Liver (tissue), 9 donors: ENCODE measurements around the gene PLCL1. TPM values are rescaled to one million over a fixed set of nuclear protein-coding genes. Genes with fewer than 3 reads are reported as not detected.

Experiments used
- DNase-seq: peaks from one replicate; pipeline ENCODE4 v3.0.0-alpha.2; 2017; ENCODE audit warnings: low spot score
- H3K27ac ChIP-seq, 2 donors: one replicate each; pipeline ENCODE4 v1.7.0; 2013; ENCODE audit warnings: inconsistent platforms in 2 of 2, low read length in 2 of 2, control low read depth in 1 of 2, low read depth in 1 of 2, mild to moderate bottlenecking in 1 of 2
- H3K27me3 ChIP-seq, 4 donors: one replicate each; pipeline versions ENCODE4 v1.6.1 to v1.7.0; 2013; ENCODE audit warnings: low read length in 3 of 4, inconsistent platforms in 1 of 4, mild to moderate bottlenecking in 1 of 4, moderate library complexity in 1 of 4; ENCODE audit not compliant: control insufficient read depth in 4 of 4, insufficient read depth in 4 of 4
- H3K36me3 ChIP-seq, 4 donors: one replicate each; pipeline versions ENCODE4 v1.6.1 to v1.7.0; 2013; ENCODE audit warnings: low read length in 3 of 4, mild to moderate bottlenecking in 3 of 4, low read depth in 1 of 4, moderate library complexity in 1 of 4; ENCODE audit not compliant: control insufficient read depth in 4 of 4, insufficient read depth in 3 of 4
- H3K4me1 ChIP-seq, 4 donors: one replicate each; pipeline versions ENCODE4 v1.6.1 to v1.7.0; 2013; ENCODE audit warnings: low read length in 3 of 4, mild to moderate bottlenecking in 3 of 4, moderate library complexity in 1 of 4; ENCODE audit not compliant: control insufficient read depth in 4 of 4, insufficient read depth in 4 of 4
- H3K4me3 ChIP-seq, 3 donors: one replicate each; pipeline versions ENCODE4 v1.6.1 to v1.7.0; 2013; ENCODE audit warnings: low read length in 3 of 3, control low read depth in 1 of 3, low read depth in 1 of 3, mild to moderate bottlenecking in 1 of 3
- H3K9ac ChIP-seq, 2 donors: one replicate each; pipeline ENCODE4 v1.7.0; 2013; ENCODE audit warnings: low read length in 2 of 2, mild to moderate bottlenecking in 2 of 2, moderate library complexity in 2 of 2, control low read depth in 1 of 2, low read depth in 1 of 2
- H3K9me3 ChIP-seq, 4 donors: one replicate each; pipeline versions ENCODE4 v1.6.1 to v1.7.0; 2013; ENCODE audit warnings: low read length in 3 of 4; ENCODE audit not compliant: control insufficient read depth in 4 of 4
- EGR1 ChIP-seq, 2 donors: IDR thresholded peaks; 2 replicates each; pipeline ENCODE4 v1.6.1; 2016 to 2018; ENCODE audit warnings: antibody characterized with exemption in 2 of 2, low read depth in 2 of 2
- FOXA1 ChIP-seq: IDR thresholded peaks from 2 replicates; pipeline ENCODE4 v1.6.1; 2016; ENCODE audit warnings: antibody characterized with exemption
- FOXA2 ChIP-seq: IDR thresholded peaks from 2 replicates; pipeline ENCODE4 v1.6.1; 2016; ENCODE audit warnings: antibody characterized with exemption
- GABPA ChIP-seq, 2 donors: IDR thresholded peaks in 1 of 2; conservative IDR thresholded peaks in 1 of 2; 2 replicates each; pipeline ENCODE4 v1.6.1; 2016; ENCODE audit warnings: antibody characterized with exemption in 2 of 2, mild to moderate bottlenecking in 1 of 2, moderate library complexity in 1 of 2
- HNF4A ChIP-seq, 2 donors: conservative IDR thresholded peaks; 2 replicates each; pipeline ENCODE4 v1.6.1; 2016; ENCODE audit warnings: antibody characterized with exemption in 2 of 2, mild to moderate bottlenecking in 2 of 2
- HNF4G ChIP-seq: IDR thresholded peaks from 2 replicates; pipeline ENCODE4 v1.6.1; 2016; ENCODE audit warnings: antibody characterized with exemption
- JUND ChIP-seq, 2 donors: IDR thresholded peaks; 2 replicates each; pipeline ENCODE4 v1.6.1; 2016; ENCODE audit warnings: antibody characterized with exemption in 2 of 2
- NR2F2 ChIP-seq: IDR thresholded peaks from 2 replicates; pipeline ENCODE4 v1.6.1; 2016; ENCODE audit warnings: antibody characterized with exemption
- RAD21 ChIP-seq, 2 donors: IDR thresholded peaks; 2 replicates each; pipeline ENCODE4 v1.6.1; 2016; ENCODE audit warnings: antibody characterized with exemption in 2 of 2, mild to moderate bottlenecking in 2 of 2
- REST ChIP-seq: IDR thresholded peaks from 2 replicates; pipeline ENCODE4 v1.6.1; 2016; ENCODE audit warnings: antibody characterized with exemption, mild to moderate bottlenecking
- RXRA ChIP-seq, 2 donors: IDR thresholded peaks; 2 replicates each; pipeline ENCODE4 v1.6.1; 2017 to 2018; ENCODE audit warnings: antibody characterized with exemption in 2 of 2, mild to moderate bottlenecking in 1 of 2
- SP1 ChIP-seq: IDR thresholded peaks from 2 replicates; pipeline ENCODE4 v1.6.1; 2018; ENCODE audit warnings: antibody characterized with exemption, mild to moderate bottlenecking
- TAF1 ChIP-seq: conservative IDR thresholded peaks from 2 replicates; pipeline ENCODE4 v1.6.1; 2016; ENCODE audit warnings: antibody characterized with exemption, mild to moderate bottlenecking
- YY1 ChIP-seq: IDR thresholded peaks from 2 replicates; pipeline ENCODE4 v1.6.1; 2016; ENCODE audit warnings: antibody characterized with exemption, mild to moderate bottlenecking
- ZBTB33 ChIP-seq: IDR thresholded peaks from 2 replicates; pipeline ENCODE4 v1.6.1; 2016; ENCODE audit warnings: antibody characterized with exemption
- WGBS: extraction: QIAGEN DNeasy Blood & Tissue Kit; methylation state at CpG from one replicate; pipeline ENCODE4 v1.1.7; 2013; 5-methylcytosine and 5-hydroxymethylcytosine counted together
- polyA plus RNA-seq, 2 donors: library from polyadenylated mRNA; stranded (reverse) in 1 of 2; unstranded in 1 of 2; fragments of 200-250 nt in 1 of 2; fragments of >200 nt in 1 of 2; fragmentation: Nextera tagmentation in 1 of 2; extraction: Ambion mirVana in 1 of 2; gene quantifications; one replicate each; pipeline versions ENCODE4 v1.2.1 to v1.2.3, GENCODE V29; 2013 to 2015
- total RNA-seq, 2 donors: library from RNA; depleted of rRNA; stranded (reverse); fragments of >200 nt; gene quantifications; one replicate each; pipeline ENCODE4 v1.2.3, GENCODE V29; 2014
- TF ChIP-seq, protein P1 (sequence below): IDR thresholded peaks from 2 replicates; pipeline ENCODE4 v1.6.1; 2016; ENCODE audit warnings: antibody characterized with exemption
- TF ChIP-seq, protein P2 (sequence below): fragments of 150-350 bp; IDR thresholded peaks from 2 replicates; pipeline ENCODE4 v1.5.1; 2017; ENCODE audit warnings: improper control_type of control experiment, low read depth, low read length; ENCODE audit not compliant: missing input control
- donor health status: healthy.
- donor health status: healthy.
- donor health status: healthy.
- donor health status: healthy.
- donor health status: healthy.

PLCL1 gene
- total and polyA plus RNA-seq, 4 donors, result 0.08 to 0.59 (median 0.31) TPM

DNA sequence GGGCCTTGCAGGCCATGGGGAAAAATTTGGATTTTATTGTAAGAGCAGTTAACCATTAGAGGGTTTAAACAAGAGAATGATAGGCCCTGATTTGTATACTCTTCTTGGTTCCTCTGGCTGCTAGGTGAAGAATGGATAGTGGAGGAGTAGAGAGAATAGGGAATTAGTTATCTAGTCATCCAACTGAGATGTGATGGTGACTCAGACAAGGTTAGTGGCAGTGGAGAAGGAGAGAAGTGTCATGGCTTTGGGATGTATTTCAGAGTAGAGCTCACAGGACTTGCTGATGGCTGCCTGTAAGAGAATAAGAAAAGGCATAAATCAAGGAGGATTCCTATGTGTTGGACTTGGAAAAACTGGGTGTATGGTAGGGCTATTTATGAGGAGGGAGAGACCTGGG, 169.4 kb downstream of the PLCL1 start:
- Histone ChIP-seq H3K4me3 (no peak overlapping the region), H3K4me1 (no peaks in the 10 kb centered on the region), H3K27ac (no peak overlapping the region), H3K9me3 (peaks cover 0 to 2% (median 0%) of the 10 kb centered on the region in 4 donors), H3K9ac (no peak overlapping the region), H3K27me3 (no peaks in the 10 kb centered on the region), H3K36me3 (no peaks in the 10 kb centered on the region)
- no peak for DNase-seq
- TF ChIP-seq GABPA (IDR thresholded peaks at IDR 0.05 in 1 of 2, conservative IDR thresholded peaks at IDR 0.05 in 1 of 2) (no peak), REST (no peak), JUND (IDR thresholded peaks at IDR 0.05) (no peak), HNF4A (conservative IDR thresholded peaks at IDR 0.05) (no peak), FOXA1 (no peak), EGR1 (IDR thresholded peaks at IDR 0.05; ENCODE audit: low read depth in 2 of 2) (no peak), TAF1 (no peak)
- TF ChIP-seq, protein P1, sequence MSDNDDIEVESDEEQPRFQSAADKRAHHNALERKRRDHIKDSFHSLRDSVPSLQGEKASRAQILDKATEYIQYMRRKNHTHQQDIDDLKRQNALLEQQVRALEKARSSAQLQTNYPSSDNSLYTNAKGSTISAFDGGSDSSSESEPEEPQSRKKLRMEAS, result no peak

DNA sequence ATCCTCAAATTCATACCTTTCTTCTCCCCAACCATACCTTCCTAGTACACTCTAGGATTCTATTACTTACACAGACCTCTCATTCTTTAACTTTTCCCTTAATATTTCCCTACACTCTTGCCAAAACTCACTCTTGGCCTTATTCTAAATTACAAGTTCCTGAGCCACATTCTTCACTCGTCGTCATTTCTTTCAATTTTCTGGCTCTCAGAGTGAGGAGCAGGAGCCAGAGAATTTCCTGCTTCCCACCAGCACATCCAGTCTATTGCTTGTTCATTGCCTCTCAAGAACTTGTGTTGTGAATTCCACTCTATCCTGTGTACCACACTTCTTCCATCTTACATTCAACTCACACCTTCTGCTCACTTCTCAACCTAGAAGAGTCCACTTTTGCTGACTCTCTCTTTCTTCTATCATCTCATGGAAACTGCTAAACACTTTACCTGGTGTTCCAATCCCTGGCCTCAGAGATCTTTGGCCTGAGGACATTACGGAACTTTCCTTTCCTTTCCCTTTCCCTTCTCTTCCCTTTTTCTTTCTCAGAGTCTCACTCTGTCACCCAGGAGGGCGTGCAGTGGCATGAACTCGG, 171.6 kb downstream of the PLCL1 start:
- WGBS, result 75% methylated on average over 5 of the region's 5 CpGs

More for the DNA sequence above, 171.6 kb downstream of the PLCL1 start:
- no peak overlapping the region for H3K27ac ChIP-seq
- no peak overlapping the region for H3K9ac ChIP-seq
- no peak overlapping the region for H3K4me3 ChIP-seq
- DNase-seq, result no peak
- TF ChIP-seq RXRA (IDR thresholded peaks at IDR 0.05), result no peak
- TF ChIP-seq EGR1 (IDR thresholded peaks at IDR 0.05; ENCODE audit: low read depth in 2 of 2), result no peak
- no peak for TF ChIP-seq SP1
- TF ChIP-seq JUND (IDR thresholded peaks at IDR 0.05), result no peak
- TF ChIP-seq, protein P2, sequence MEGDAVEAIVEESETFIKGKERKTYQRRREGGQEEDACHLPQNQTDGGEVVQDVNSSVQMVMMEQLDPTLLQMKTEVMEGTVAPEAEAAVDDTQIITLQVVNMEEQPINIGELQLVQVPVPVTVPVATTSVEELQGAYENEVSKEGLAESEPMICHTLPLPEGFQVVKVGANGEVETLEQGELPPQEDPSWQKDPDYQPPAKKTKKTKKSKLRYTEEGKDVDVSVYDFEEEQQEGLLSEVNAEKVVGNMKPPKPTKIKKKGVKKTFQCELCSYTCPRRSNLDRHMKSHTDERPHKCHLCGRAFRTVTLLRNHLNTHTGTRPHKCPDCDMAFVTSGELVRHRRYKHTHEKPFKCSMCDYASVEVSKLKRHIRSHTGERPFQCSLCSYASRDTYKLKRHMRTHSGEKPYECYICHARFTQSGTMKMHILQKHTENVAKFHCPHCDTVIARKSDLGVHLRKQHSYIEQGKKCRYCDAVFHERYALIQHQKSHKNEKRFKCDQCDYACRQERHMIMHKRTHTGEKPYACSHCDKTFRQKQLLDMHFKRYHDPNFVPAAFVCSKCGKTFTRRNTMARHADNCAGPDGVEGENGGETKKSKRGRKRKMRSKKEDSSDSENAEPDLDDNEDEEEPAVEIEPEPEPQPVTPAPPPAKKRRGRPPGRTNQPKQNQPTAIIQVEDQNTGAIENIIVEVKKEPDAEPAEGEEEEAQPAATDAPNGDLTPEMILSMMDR, result no peak
- TF ChIP-seq HNF4G, result no peak
- TF ChIP-seq ZBTB33, result no peak
- TF ChIP-seq, protein P1, result no peak
- no peak for TF ChIP-seq YY1
- TF ChIP-seq FOXA1, result no peak
- TF ChIP-seq TAF1, result no peak
- no peak for TF ChIP-seq FOXA2
- no peak for TF ChIP-seq REST
- no peak for TF ChIP-seq GABPA (IDR thresholded peaks at IDR 0.05 in 1 of 2, conservative IDR thresholded peaks at IDR 0.05 in 1 of 2)
- no peak for TF ChIP-seq RAD21 (IDR thresholded peaks at IDR 0.05)
- TF ChIP-seq NR2F2, result no peak
- no peak for TF ChIP-seq HNF4A (conservative IDR thresholded peaks at IDR 0.05)
- H3K4me1 ChIP-seq, result no peaks in the 10 kb centered on the region
- no peaks in the 10 kb centered on the region for H3K36me3 ChIP-seq
- H3K27me3 ChIP-seq, result no peaks in the 10 kb centered on the region
- H3K9me3 ChIP-seq, result no peaks in the 10 kb centered on the region
